Keratinocyte (primary cell): Measurements from ENCODE around the gene WNT7A. TPM values are rescaled to one million over a fixed set of nuclear protein-coding genes. Genes with fewer than 3 reads are reported as not detected.

Experiments used
- DNase-seq: peaks from one replicate; pipeline ENCODE4 v3.0.0-alpha.2; 2011; ENCODE audit warnings: low read depth, missing footprints, low spot score
- FAIRE-seq: peaks from 2 replicates; lab custom pipeline; 2011; peaks lifted over from hg19 to GRCh38; lab: Jason Lieb, UNC
- H2AFZ ChIP-seq: 2 replicates; pipeline ENCODE4 v1.6.0; 2012; ENCODE audit warnings: low read length, control low read depth, inconsistent platforms; ENCODE audit not compliant: control insufficient read depth
- H3K27ac ChIP-seq: 2 replicates; pipeline ENCODE4 v1.5.1; 2011; ENCODE audit warnings: low read length; ENCODE audit not compliant: control insufficient read depth, insufficient read depth
- H3K27me3 ChIP-seq: 3 replicates; pipeline ENCODE4 v1.6.0; 2011; ENCODE audit warnings: low read length; ENCODE audit not compliant: control insufficient read depth, insufficient read depth; ENCODE audit errors: extremely low read depth
- H3K36me3 ChIP-seq, 2 experiments: 2 replicates in 1 of 2; 3 replicates in 1 of 2; pipeline ENCODE4 v1.5.1; 2011; ENCODE audit warnings: low read length in 2 of 2, mild to moderate bottlenecking in 1 of 2; ENCODE audit not compliant: control insufficient read depth in 2 of 2, insufficient read depth in 2 of 2; ENCODE audit errors: extremely low read depth in 1 of 2
- H3K4me1 ChIP-seq: 3 replicates; pipeline ENCODE4 v1.5.1; 2011; ENCODE audit warnings: low read length; ENCODE audit not compliant: control insufficient read depth, insufficient read depth; ENCODE audit errors: extremely low read depth
- H3K4me2 ChIP-seq: 3 replicates; pipeline ENCODE4 v1.6.0; 2011; ENCODE audit warnings: low read depth, low read length; ENCODE audit not compliant: control insufficient read depth, insufficient read depth; ENCODE audit errors: extremely low read depth
- H3K4me3 ChIP-seq, 3 experiments: fragments of 200-600 bp in 1 of 3; sonication (generic) in 1 of 3; 2 replicates in 2 of 3; 3 replicates in 1 of 3; pipeline ENCODE4 v1.5.1; 2011 to 2016; ENCODE audit warnings: low read length in 3 of 3, mild to moderate bottlenecking in 3 of 3, control low read depth in 2 of 3, inconsistent platforms in 1 of 3, low read depth in 1 of 3, mixed read lengths in 1 of 3, mixed run types in 1 of 3, moderate library complexity in 1 of 3; ENCODE audit not compliant: control insufficient read depth in 2 of 3, insufficient read depth in 2 of 3; ENCODE audit errors: extremely low read depth in 1 of 3
- H3K79me2 ChIP-seq: 2 replicates; pipeline ENCODE4 v1.6.0; 2012; ENCODE audit warnings: low read length; ENCODE audit not compliant: control insufficient read depth, insufficient read depth
- H3K9ac ChIP-seq: 3 replicates; pipeline ENCODE4 v1.6.0; 2011; ENCODE audit warnings: low read length; ENCODE audit not compliant: control insufficient read depth, insufficient read depth; ENCODE audit errors: extremely low read depth
- H3K9me1 ChIP-seq: 3 replicates; pipeline ENCODE4 v1.6.0; 2011; ENCODE audit warnings: low read length; ENCODE audit not compliant: control insufficient read depth, insufficient read depth; ENCODE audit errors: extremely low read depth
- H3K9me3 ChIP-seq: 2 replicates; pipeline ENCODE4 v1.5.1; 2012; ENCODE audit warnings: low read depth, low read length; ENCODE audit not compliant: control insufficient read depth
- H4K20me1 ChIP-seq: 3 replicates; pipeline ENCODE4 v1.6.0; 2011; ENCODE audit warnings: low read length; ENCODE audit not compliant: control insufficient read depth, insufficient read depth; ENCODE audit errors: extremely low read depth
- EZH2 ChIP-seq: IDR thresholded peaks from one replicate; pipeline ENCODE4 v1.6.1; 2012; ENCODE audit warnings: inconsistent platforms, mild to moderate bottlenecking, low read length, moderate library complexity
- dilution Hi-C: fragments of 300-500 bp; cut with MboI; formaldehyde crosslinking; loops from one replicate; pipeline ENCODE4 v1.7.0; 2020; ENCODE audit warnings: low sequenced_read_pairs; ENCODE audit not compliant: extremely low pct_ligation_motif_present
- polyA plus RNA-seq, 5 experiments: library from polyadenylated mRNA; depleted of rRNA in 3 of 5; stranded (reverse) in 3 of 5; stranded (forward) in 1 of 5; unstranded in 1 of 5; fragments of >200 nt; gene quantifications; 1 replicate in 1 of 5; 2 replicates in 3 of 5; 3 replicates in 1 of 5; pipeline versions ENCODE4 v1.2.1 to v1.2.3, GENCODE V29; 2011 to 2012; ENCODE audit warnings: missing spikeins in 2 of 5, low read depth in 1 of 5, low replicate concordance in 1 of 5
- TF ChIP-seq, protein P1 (sequence below), 3 experiments: IDR thresholded peaks in 1 of 3; conservative IDR thresholded peaks in 1 of 3; optimal IDR thresholded peaks in 1 of 3; 2 replicates in 2 of 3; 3 replicates in 1 of 3; pipeline versions ENCODE3 to v1.5.1; 2011; ENCODE audit warnings: low read length in 3 of 3, mild to moderate bottlenecking in 3 of 3, moderate library complexity in 2 of 3, control low read depth in 1 of 3, inconsistent platforms in 1 of 3; ENCODE audit not compliant: insufficient read depth in 2 of 3; ENCODE audit errors: extremely low read depth in 1 of 3

The WNT7A gene
- polyA plus RNA-seq, 1 donor (not counting 4 experiments of a cell fraction or from before 2014, with no cell fraction given) = 20.3 TPM

GRCh38 chr3:13822042-13822441, 57.8 kb downstream of the WNT7A start:
- no peak overlapping the region for H3K4me3 ChIP-seq
- FAIRE-seq = peak; percentile 99
- DNase-seq = no peak
- peaks cover 56% of the 10 kb centered on the region for H3K4me1 ChIP-seq
- no peak overlapping the region for H3K4me2 ChIP-seq
- H4K20me1 ChIP-seq = no peaks in the 10 kb centered on the region
- H3K9ac ChIP-seq = no peak overlapping the region
- H3K36me3 ChIP-seq = peaks cover 15 to 54% of the 10 kb centered on the region in 2 experiments
- dilution Hi-C loops = no loop called here
- H3K9me3 ChIP-seq = peaks cover 27% of the 10 kb centered on the region
- H3K79me2 ChIP-seq = peaks cover 71% of the 10 kb centered on the region
- H3K27ac ChIP-seq = peak overlapping the region; percentile 55
- TF ChIP-seq, protein P1, sequence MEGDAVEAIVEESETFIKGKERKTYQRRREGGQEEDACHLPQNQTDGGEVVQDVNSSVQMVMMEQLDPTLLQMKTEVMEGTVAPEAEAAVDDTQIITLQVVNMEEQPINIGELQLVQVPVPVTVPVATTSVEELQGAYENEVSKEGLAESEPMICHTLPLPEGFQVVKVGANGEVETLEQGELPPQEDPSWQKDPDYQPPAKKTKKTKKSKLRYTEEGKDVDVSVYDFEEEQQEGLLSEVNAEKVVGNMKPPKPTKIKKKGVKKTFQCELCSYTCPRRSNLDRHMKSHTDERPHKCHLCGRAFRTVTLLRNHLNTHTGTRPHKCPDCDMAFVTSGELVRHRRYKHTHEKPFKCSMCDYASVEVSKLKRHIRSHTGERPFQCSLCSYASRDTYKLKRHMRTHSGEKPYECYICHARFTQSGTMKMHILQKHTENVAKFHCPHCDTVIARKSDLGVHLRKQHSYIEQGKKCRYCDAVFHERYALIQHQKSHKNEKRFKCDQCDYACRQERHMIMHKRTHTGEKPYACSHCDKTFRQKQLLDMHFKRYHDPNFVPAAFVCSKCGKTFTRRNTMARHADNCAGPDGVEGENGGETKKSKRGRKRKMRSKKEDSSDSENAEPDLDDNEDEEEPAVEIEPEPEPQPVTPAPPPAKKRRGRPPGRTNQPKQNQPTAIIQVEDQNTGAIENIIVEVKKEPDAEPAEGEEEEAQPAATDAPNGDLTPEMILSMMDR (optimal IDR thresholded peaks at IDR 0.05 in 1 of 3, IDR thresholded peaks at IDR 0.05 in 1 of 3, conservative IDR thresholded peaks at IDR 0.05 in 1 of 3; ENCODE audit: extremely low read depth in 1 of 3, insufficient read depth in 2 of 3, low read length in 3 of 3) = no peak
- H3K9me1 ChIP-seq = peaks cover 6% of the 10 kb centered on the region
- H2AFZ ChIP-seq = no peak overlapping the region
- H3K27me3 ChIP-seq = no peaks in the 10 kb centered on the region

DNA sequence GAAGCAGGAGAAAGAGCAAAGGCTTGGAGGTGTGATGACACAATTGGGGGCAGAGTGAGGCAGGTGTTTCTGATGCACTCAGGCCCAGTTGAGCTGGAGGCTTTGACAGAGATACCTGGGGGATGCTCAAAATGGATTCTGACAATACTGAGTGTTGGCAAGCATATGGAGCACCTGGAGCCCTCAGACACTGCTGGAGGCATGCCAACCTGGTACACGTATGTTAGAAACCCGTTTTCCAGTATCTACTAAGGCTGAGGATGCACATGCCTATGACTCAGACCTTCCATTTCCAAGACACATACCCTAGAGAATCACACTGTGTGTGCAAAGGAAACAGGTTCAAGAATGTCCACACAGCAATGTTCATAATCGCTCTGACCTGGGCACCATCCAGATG, 58.7 kb downstream of the WNT7A start:
- Histone ChIP-seq H3K27ac (peak overlapping the region; percentile 55), H3K36me3 (peaks cover 21 to 56% of the 10 kb centered on the region in 2 experiments), H3K9me3 (peaks cover 36% of the 10 kb centered on the region), H4K20me1 (no peaks in the 10 kb centered on the region), H3K9ac (no peak overlapping the region), H3K4me2 (no peak overlapping the region), H3K9me1 (peaks cover 2% of the 10 kb centered on the region), H2AFZ (no peak overlapping the region), H3K4me3 (no peak overlapping the region), H3K79me2 (peaks cover 65% of the 10 kb centered on the region), H3K27me3 (no peaks in the 10 kb centered on the region), H3K4me1 (peaks cover 47% of the 10 kb centered on the region)
- FAIRE-seq (peak; percentile 77), DNase-seq (no peak)
- TF ChIP-seq, protein P1 (optimal IDR thresholded peaks at IDR 0.05 in 1 of 3, IDR thresholded peaks at IDR 0.05 in 1 of 3, conservative IDR thresholded peaks at IDR 0.05 in 1 of 3; ENCODE audit: extremely low read depth in 1 of 3, insufficient read depth in 2 of 3, low read length in 3 of 3) = no peak
- TF ChIP-seq EZH2 = no peak
- dilution Hi-C loops = no loop called here
